Tibial artery (tissue), 4 donors: ENCODE results near the gene SLC36A1.

Experiments used
- DNase-seq, 2 donors: peaks; one replicate each; pipeline ENCODE4 v3.0.0-alpha.2; 2019
- H3K27ac ChIP-seq, 2 donors: fragments of 200-600 bp; sonication (generic) in 1 of 2; 1 replicate in 1 of 2; 2 replicates in 1 of 2; pipeline ENCODE4 v1.5.1; 2018 to 2019; ENCODE audit warnings: mild to moderate bottlenecking in 1 of 2
- H3K27me3 ChIP-seq, 2 donors: fragments of 200-600 bp; sonication (generic) in 1 of 2; one replicate each; pipeline versions ENCODE4 v1.5.1 to v1.6.0; 2016 to 2019
- H3K36me3 ChIP-seq, 3 donors: fragments of 200-600 bp; sonication (generic) in 2 of 3; one replicate each; pipeline ENCODE4 v1.5.1; 2016 to 2019; ENCODE audit warnings: mild to moderate bottlenecking in 2 of 3
- H3K4me1 ChIP-seq, 4 donors: fragments of 200-600 bp; sonication (generic) in 2 of 4; 1 replicate in 3 of 4; 2 replicates in 1 of 4; pipeline ENCODE4 v1.5.1; 2016 to 2019
- H3K4me3 ChIP-seq, 2 donors: fragments of 200-600 bp; sonication (generic) in 1 of 2; 1 replicate in 1 of 2; 2 replicates in 1 of 2; pipeline ENCODE4 v1.5.1; 2018 to 2019; ENCODE audit warnings: mild to moderate bottlenecking in 2 of 2
- H3K9me3 ChIP-seq, 3 donors: fragments of 200-600 bp; sonication (generic) in 1 of 3; one replicate each; pipeline ENCODE4 v1.5.1; 2016 to 2019
- CTCF ChIP-seq, 2 experiments: fragments of 200-600 bp in 1 of 2; fragments of 450-650 bp in 1 of 2; IDR thresholded peaks; one replicate each; pipeline ENCODE4 v1.5.1; 2017 to 2019; ENCODE audit warnings: antibody characterized with exemption in 2 of 2, mild to moderate bottlenecking in 1 of 2, moderate library complexity in 1 of 2
- intact Hi-C: fragments of 100-400 bp; cut with DNase I; formaldehyde crosslinking; loops from one replicate; pipeline ENCODE4 v1.15.0; 2023; ENCODE audit warnings: low total_unique reads

Gene SLC36A1

GRCh38 chr5:151469992-151470391, 22.6 kb downstream of the SLC36A1 start:
- Histone ChIP-seq H3K27me3 (no peaks in the 10 kb centered on the region), H3K27ac (no peak overlapping the region), H3K36me3 (peaks cover 37 to 62% (median 37%) of the 10 kb centered on the region in 3 donors), H3K4me3 (no peak overlapping the region), H3K4me1 (no peaks in the 10 kb centered on the region), H3K9me3 (no peaks in the 10 kb centered on the region)
- TF ChIP-seq CTCF (IDR thresholded peaks at IDR 0.05), result no peak
- intact Hi-C loops, result no loop called here
- DNase-seq, result no peak

GRCh38 chr5:151470439-151470838, 23.0 kb downstream of the SLC36A1 start:
- H3K27me3 ChIP-seq, result no peaks in the 10 kb centered on the region
- peaks cover 34 to 62% (median 35%) of the 10 kb centered on the region in 3 donors for H3K36me3 ChIP-seq
- H3K4me3 ChIP-seq, result no peak overlapping the region
- no peak overlapping the region for H3K27ac ChIP-seq
- H3K9me3 ChIP-seq, result no peaks in the 10 kb centered on the region
- intact Hi-C loops, result no loop called here
- no peaks in the 10 kb centered on the region for H3K4me1 ChIP-seq
- no peak for TF ChIP-seq CTCF (IDR thresholded peaks at IDR 0.05)
- DNase-seq, result no peak

- intact Hi-C loops, result no loop called here
- DNase-seq, result no peak
These were observed 23.9 kb downstream of the SLC36A1 start for GRCh38 chr5:151471276-151471675.

GRCh38 chr5:151474799-151475198, 27.4 kb downstream of the SLC36A1 start:
- intact Hi-C loops, result no loop called here
- TF ChIP-seq CTCF (IDR thresholded peaks at IDR 0.05), result no peak
- no peaks in the 10 kb centered on the region for H3K27me3 ChIP-seq
- peaks cover 38 to 73% (median 40%) of the 10 kb centered on the region in 3 donors for H3K36me3 ChIP-seq
- H3K4me1 ChIP-seq, result no peaks in the 10 kb centered on the region
- no peak overlapping the region for H3K27ac ChIP-seq
- DNase-seq, result no peak
- H3K4me3 ChIP-seq, result no peak overlapping the region
- H3K9me3 ChIP-seq, result no peaks in the 10 kb centered on the region

More at GRCh38 chr5:151471276-151471675, 23.9 kb downstream of the SLC36A1 start:
- Histone ChIP-seq H3K9me3 (no peaks in the 10 kb centered on the region), H3K36me3 (peaks cover 30 to 59% (median 31%) of the 10 kb centered on the region in 3 donors), H3K27ac (no peak overlapping the region), H3K4me3 (no peak overlapping the region), H3K4me1 (no peaks in the 10 kb centered on the region), H3K27me3 (no peaks in the 10 kb centered on the region)
- TF ChIP-seq CTCF (IDR thresholded peaks at IDR 0.05), result no peak

GRCh38 chr5:151475388-151475787, 28.0 kb downstream of the SLC36A1 start:
- Histone ChIP-seq H3K27ac (no peak overlapping the region), H3K9me3 (no peaks in the 10 kb centered on the region), H3K27me3 (no peaks in the 10 kb centered on the region), H3K4me1 (no peaks in the 10 kb centered on the region), H3K36me3 (peaks cover 39 to 72% (median 40%) of the 10 kb centered on the region in 3 donors), H3K4me3 (no peak overlapping the region)
- TF ChIP-seq CTCF (IDR thresholded peaks at IDR 0.05), result no peak
- intact Hi-C loops, result no loop called here
- no peak for DNase-seq

- H3K4me1 ChIP-seq, result no peaks in the 10 kb centered on the region
- no peaks in the 10 kb centered on the region for H3K27me3 ChIP-seq
- no peaks in the 10 kb centered on the region for H3K9me3 ChIP-seq
- no peak for TF ChIP-seq CTCF (IDR thresholded peaks at IDR 0.05)
- no peak overlapping the region for H3K27ac ChIP-seq
- H3K36me3 ChIP-seq, result peaks cover 39 to 70% (median 40%) of the 10 kb centered on the region in 3 donors
- intact Hi-C loops, result no loop called here
- DNase-seq, result no peak
- no peak overlapping the region for H3K4me3 ChIP-seq
These were observed 28.6 kb downstream of the SLC36A1 start for GRCh38 chr5:151476016-151476415.
